Spleen (tissue), 7 donors: Measurements from ENCODE around the gene DENND1A.

Source experiments
- CTCF ChIP-seq, 11 experiments: fragments of 200-600 bp in 7 of 11; fragments of 450-650 bp in 4 of 11; sonication (generic) in 4 of 11; IDR thresholded peaks in 8 of 11; conservative IDR thresholded peaks in 3 of 11; 1 replicate in 7 of 11; 2 replicates in 4 of 11; pipeline versions ENCODE4 v1.4.0 to v1.8.0; 2016 to 2021; ENCODE audit warnings: antibody characterized with exemption in 11 of 11, inconsistent platforms in 4 of 11, mild to moderate bottlenecking in 1 of 11
- POLR2AphosphoS5 ChIP-seq, 3 donors: sonication (generic); formaldehyde crosslinking; IDR thresholded peaks; one replicate each; pipeline ENCODE4 v1.5.1; 2017; ENCODE audit warnings: antibody characterized with exemption in 3 of 3
- donor health status: DM: no; HTN: no; CAD: no; lungs with moderate emphysema.
- donor health status: DM: no; HTN: no; CAD: no.
- donor health status: DM: no; HTN: no; CAD: no.

- TF ChIP-seq CTCF (IDR thresholded peaks at IDR 0.05 in 8 of 11, conservative IDR thresholded peaks at IDR 0.05 in 3 of 11) (no peak), POLR2AphosphoS5 (IDR thresholded peaks at IDR 0.05) (peak in 1 of 3 donors; percentile 6)
These were observed 360.9 kb downstream of the DENND1A start for GRCh38 chr9:123568691-123569688.
